HepG2 (cell line): Measurements from ENCODE around the gene ZFP3. TPM values are rescaled to one million over a fixed set of nuclear protein-coding genes. Genes with fewer than 3 reads are reported as not detected.
"Not testable (repeated sequence)": the region's sequence is repeated elsewhere in the genome, so short reads cannot be mapped to it uniquely, and the experiment has no call there.

Experiments
- ATAC-seq: fragments of 200-7000 bp; cut with Tn5 transposase; 3 replicates; pipeline ENCODE4 v1.9.1; 2020; ENCODE audit warnings: mild to moderate bottlenecking, moderate library complexity
- BruUV-seq: library from RNA; stranded (reverse); fragments of 400-500 nt; replicated peaks from 2 replicates; lab custom pipeline; 2021; lab: Mats Ljungman, UMichigan
- CTCF ChIA-PET: fragments of 300-600 bp; formaldehyde crosslinking; extraction: SDS; loops from one replicate; lab custom pipeline; 2021; ENCODE audit warnings: low total read pairs, inconsistent platforms, low intra/inter-chr PET ratio; lab: Yijun Ruan, JAX
- POLR2A ChIA-PET: fragments of 350-600 bp; sonication (Branson Sonifier 250); formaldehyde crosslinking; loops from one replicate; lab custom pipeline; 2020; ENCODE audit warnings: antibody characterized with exemption, inconsistent platforms; lab: Yijun Ruan, JAX
- DNase-seq: peaks from one replicate; pipeline ENCODE4 v3.0.0-alpha.2; 2015; ENCODE audit warnings: low spot score
- FAIRE-seq: peaks from 3 replicates; lab custom pipeline; 2011; peaks lifted over from hg19 to GRCh38; lab: Jason Lieb, UNC
- H2AFZ ChIP-seq: one replicate; pipeline ENCODE4 v1.6.1; 2011; ENCODE audit warnings: low read length, inconsistent platforms
- H3K27ac ChIP-seq: fragments of 300-600 bp; 3 replicates; pipeline ENCODE4 v1.8.0; 2011; ENCODE audit warnings: mixed run types, mild to moderate bottlenecking, mixed read lengths, low read length, inconsistent platforms; ENCODE audit not compliant: insufficient read depth; ENCODE audit errors: extremely low read length
- H3K27me3 ChIP-seq, 2 experiments: fragments of 200-600 bp in 1 of 2; 2 replicates in 1 of 2; 3 replicates in 1 of 2; pipeline versions ENCODE4 v1.6.0 to v1.8.0; 2011; ENCODE audit warnings: low read length in 2 of 2, mild to moderate bottlenecking in 2 of 2, moderate library complexity in 2 of 2, inconsistent platforms in 1 of 2; ENCODE audit not compliant: insufficient read depth in 2 of 2, control insufficient read depth in 1 of 2
- H3K36me3 ChIP-seq, 2 experiments: fragments of 200-600 bp in 1 of 2; replicated peaks in 1 of 2; 2 replicates in 1 of 2; 3 replicates in 1 of 2; pipeline versions ENCODE4 v1.5.1 to v1.8.0; 2011; ENCODE audit warnings: low read length in 2 of 2, inconsistent platforms in 1 of 2; ENCODE audit not compliant: insufficient read depth in 2 of 2, control insufficient read depth in 1 of 2
- H3K4me1 ChIP-seq: 2 replicates; pipeline ENCODE4 v1.5.1; 2012; ENCODE audit warnings: low read length, inconsistent platforms; ENCODE audit not compliant: insufficient read depth
- H3K4me2 ChIP-seq: 2 replicates; pipeline ENCODE4 v1.6.0; 2011; ENCODE audit warnings: low read depth, low read length, inconsistent platforms
- H3K4me3 ChIP-seq, 3 experiments: fragments of 200-600 bp in 1 of 3; sonication (generic), shearing (Covaris generic) in 1 of 3; replicated peaks in 1 of 3; 2 replicates each; pipeline ENCODE4 v1.5.1; 2011 to 2016; ENCODE audit warnings: low read length in 3 of 3, inconsistent platforms in 2 of 3, low read depth in 2 of 3, mild to moderate bottlenecking in 2 of 3, control low read depth in 1 of 3, mixed read lengths in 1 of 3; ENCODE audit not compliant: insufficient read depth in 1 of 3
- H3K79me2 ChIP-seq: one replicate; pipeline ENCODE4 v1.6.1; 2011; ENCODE audit warnings: low read length, inconsistent platforms; ENCODE audit not compliant: insufficient read depth
- H3K9ac ChIP-seq: 2 replicates; pipeline ENCODE4 v1.6.0; 2011; ENCODE audit warnings: mild to moderate bottlenecking, low read depth, low read length, inconsistent platforms; ENCODE audit not compliant: insufficient read depth
- H3K9me3 ChIP-seq: 2 replicates; pipeline ENCODE4 v1.5.1; 2012; ENCODE audit warnings: mild to moderate bottlenecking, low read length
- H4K20me1 ChIP-seq: 2 replicates; pipeline ENCODE4 v1.6.0; 2011; ENCODE audit warnings: inconsistent platforms, mild to moderate bottlenecking, low read length, moderate library complexity; ENCODE audit not compliant: insufficient read depth
- AGO1 ChIP-seq: fragments of 200-400 bp; formaldehyde crosslinking; IDR thresholded peaks from 2 replicates; pipeline ENCODE4 v1.6.1; 2017; ENCODE audit warnings: mild to moderate bottlenecking, low read depth, low read length, moderate library complexity; ENCODE audit not compliant: poor library complexity, severe bottlenecking
- PITX1 ChIP-seq: sonication (generic); formaldehyde crosslinking; IDR thresholded peaks from 2 replicates; pipeline ENCODE4 v1.5.1; 2020; ENCODE audit warnings: mild to moderate bottlenecking, missing genetic modification reagents
- ZFYVE20 ChIP-seq: sonication (generic); formaldehyde crosslinking; IDR thresholded peaks from 2 replicates; pipeline ENCODE4 v1.8.0; 2023; ENCODE audit warnings: low read depth, mild to moderate bottlenecking, moderate library complexity, missing genetic modification reagents, borderline replicate concordance
- ZNF781 ChIP-seq: sonication (generic); formaldehyde crosslinking; IDR thresholded peaks from 2 replicates; pipeline ENCODE4 v1.5.1; 2020; ENCODE audit warnings: borderline replicate concordance, mild to moderate bottlenecking, missing genetic modification reagents; ENCODE audit errors: not compliant biosample characterization
- WGBS: methylation state at CpG from one replicate; pipeline ENCODE4 v1.1.6; 2017; ENCODE audit warnings: low lambda C conversion rate; 5-methylcytosine and 5-hydroxymethylcytosine counted together
- in situ Hi-C: cut with HindIII; loops from 2 replicates; pipeline ENCODE4 v1.10.0; 2017; ENCODE audit warnings: low pct_unique_long_range_greater_than_20kb; ENCODE audit not compliant: extremely low pct_ligation_motif_present
- intact Hi-C: fragments of 100-400 bp; cut with micrococcal nuclease; formaldehyde crosslinking; loops from one replicate; pipeline ENCODE4 v1.10.0; 2022; ENCODE audit not compliant: unreplicated experiment
- polyA plus RNA-seq, 8 experiments: library from polyadenylated mRNA; depleted of rRNA in 3 of 8; stranded (reverse) in 7 of 8; unstranded in 1 of 8; fragments of >200 nt; fragmentation: Illumina TruSeq in 4 of 8; extraction: Trizol in 4 of 8; gene quantifications; 2 replicates each; pipeline versions ENCODE4 v1.2.1 to v1.2.3, GENCODE V29; 2011 to 2016; ENCODE audit warnings: low read depth in 4 of 8, missing spikeins in 1 of 8, mixed read lengths in 1 of 8; ENCODE audit not compliant: insufficient read depth in 1 of 8
- total RNA-seq, 5 experiments: library from RNA; depleted of rRNA; stranded (reverse); fragments of >200 nt; fragmentation: Illumina TruSeq; extraction: Trizol; gene quantifications; 2 replicates each; pipeline ENCODE4 v1.2.3, GENCODE V29; 2016; ENCODE audit warnings: low read depth in 1 of 5
- TF ChIP-seq, protein P1 (sequence below): sonication (generic); formaldehyde crosslinking; IDR thresholded peaks from 2 replicates; pipeline ENCODE4 v1.4.0; 2020; ENCODE audit warnings: mild to moderate bottlenecking, missing genetic modification reagents

ZFP3 gene
- total and polyA plus RNA-seq, 2 of the 13 experiments (the other 11 are each of a cell fraction or from before 2014, with no cell fraction given) = not detected

DNA sequence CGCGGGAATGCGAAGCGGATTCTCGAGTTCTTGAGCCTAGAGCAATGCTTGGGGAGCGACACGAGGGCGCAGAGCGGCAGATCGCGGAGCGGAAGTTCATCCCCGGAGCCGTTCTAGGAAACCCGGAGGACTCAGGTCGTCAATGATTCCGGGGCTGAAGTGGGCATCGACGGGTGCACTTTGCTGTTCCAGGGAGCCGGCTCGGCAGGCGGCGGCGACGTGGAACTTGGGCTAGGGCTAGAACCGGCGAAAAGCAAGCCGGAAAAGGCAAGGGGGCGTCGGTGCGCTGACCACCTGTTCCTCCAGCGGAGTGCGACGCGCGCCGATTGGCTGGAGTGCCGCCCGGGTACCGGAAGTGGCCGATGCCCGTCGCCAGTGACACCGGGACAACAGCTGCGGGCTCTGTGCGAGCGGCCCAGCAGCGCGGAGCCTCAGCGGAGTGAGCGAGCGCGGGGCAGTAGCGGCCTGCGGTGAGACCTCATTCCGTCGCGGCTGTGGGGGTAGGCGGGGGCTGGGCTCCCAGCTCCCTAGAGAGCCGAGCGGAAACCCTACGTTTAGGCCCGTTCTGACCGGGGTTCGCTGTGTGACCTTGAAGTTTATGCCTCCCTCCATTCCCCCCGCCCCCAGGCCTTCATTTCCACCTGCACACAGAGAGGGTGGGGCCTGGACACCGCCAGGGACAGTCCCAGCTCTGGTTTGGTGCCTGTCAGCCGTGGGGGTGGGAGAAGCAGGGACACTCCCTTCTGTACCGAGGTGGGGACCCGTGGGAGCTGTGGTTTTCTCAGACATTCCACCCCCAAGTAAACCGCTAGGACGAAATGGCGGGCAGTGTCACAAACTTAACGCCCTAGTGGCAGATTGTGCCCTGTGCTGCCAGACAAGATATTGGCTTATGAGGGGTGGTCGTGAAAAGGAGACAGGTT, at the start of gene ZFP3 (continued):
- TF ChIP-seq, protein P1, sequence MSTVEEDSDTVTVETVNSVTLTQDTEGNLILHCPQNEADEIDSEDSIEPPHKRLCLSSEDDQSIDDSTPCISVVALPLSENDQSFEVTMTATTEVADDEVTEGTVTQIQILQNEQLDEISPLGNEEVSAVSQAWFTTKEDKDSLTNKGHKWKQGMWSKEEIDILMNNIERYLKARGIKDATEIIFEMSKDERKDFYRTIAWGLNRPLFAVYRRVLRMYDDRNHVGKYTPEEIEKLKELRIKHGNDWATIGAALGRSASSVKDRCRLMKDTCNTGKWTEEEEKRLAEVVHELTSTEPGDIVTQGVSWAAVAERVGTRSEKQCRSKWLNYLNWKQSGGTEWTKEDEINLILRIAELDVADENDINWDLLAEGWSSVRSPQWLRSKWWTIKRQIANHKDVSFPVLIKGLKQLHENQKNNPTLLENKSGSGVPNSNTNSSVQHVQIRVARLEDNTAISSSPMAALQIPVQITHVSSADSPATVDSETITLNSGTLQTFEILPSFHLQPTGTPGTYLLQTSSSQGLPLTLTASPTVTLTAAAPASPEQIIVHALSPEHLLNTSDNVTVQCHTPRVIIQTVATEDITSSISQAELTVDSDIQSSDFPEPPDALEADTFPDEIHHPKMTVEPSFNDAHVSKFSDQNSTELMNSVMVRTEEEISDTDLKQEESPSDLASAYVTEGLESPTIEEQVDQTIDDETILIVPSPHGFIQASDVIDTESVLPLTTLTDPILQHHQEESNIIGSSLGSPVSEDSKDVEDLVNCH (CRISPR knock-in tag) = no peak
- TF ChIP-seq ZNF781 (CRISPR knock-in tag) (no peak), ZFYVE20 (no peak), AGO1 (no peak), PITX1 (no peak)

GRCh38 chr17:5030168-5030567, 48.1 kb upstream of the ZFP3 start:
- ATAC-seq, FAIRE-seq, H2AFZ ChIP-seq, H3K9ac ChIP-seq, H3K9me3 ChIP-seq, H3K4me3 ChIP-seq, H3K27ac ChIP-seq, CTCF ChIA-PET, H3K79me2 ChIP-seq, in situ Hi-C loops, DNase-seq, H3K36me3 ChIP-seq, BruUV-seq, H4K20me1 ChIP-seq, H3K4me2 ChIP-seq: not testable (repeated sequence)
- H3K27me3 ChIP-seq = peaks cover 2 to 20% of the 10 kb centered on the region in 2 experiments; a peak in 3 of 5 replicates
- intact Hi-C loops = loop anchor here (2.0 kb wide), 1 partner anchor 33 kb away; no protein-coding TSS in a partner anchor
- WGBS = 56% methylated on average over 2 of the region's 2 CpGs
- peaks cover 23% of the 10 kb centered on the region for H3K4me1 ChIP-seq
- POLR2A ChIA-PET = interaction anchor here (1.4 to 3.1 kb wide), 3 partner anchors 30 to 63 kb away, joined by 3 to 8 read pairs (median 7); partner anchors contain the start of gene SPAG7
